HG02798 (cell line): ENCODE results near the gene SMG1.
"Not testable (repeated sequence)": the region's sequence is repeated elsewhere in the genome, so short reads cannot be mapped to it uniquely, and the experiment has no call there.

Experiments used
- ATAC-seq: cut with Tn5 transposase; IDR thresholded peaks from one replicate; pipeline ENCODE4 v1.9.1; 2021; ENCODE audit warnings: mild to moderate bottlenecking; ENCODE audit not compliant: unreplicated experiment, poor library complexity

The SMG1 gene

GRCh38 chr16:18925986-18926865 lies at the start of gene SMG1:
SMG1 (minus strand) TSS chr16:18926408; CDS start chr16:18926041, 367 bp downstream.
- ATAC-seq: peak; percentile 88

- ATAC-seq: no peak
These were observed 48.9 kb upstream of the SMG1 start for GRCh38 chr16:18975109-18975508.

- no peak for ATAC-seq
These were observed 43.6 kb upstream of the SMG1 start for GRCh38 chr16:18969855-18970240.

GRCh38 chr16:18969050-18969854 lies 43.0 kb upstream of the SMG1 start:
- ATAC-seq: peak; percentile 60

GRCh38 chr16:18966791-18967190 lies 40.6 kb upstream of the SMG1 start:
- no peak for ATAC-seq

- no peak for ATAC-seq
These were observed 39.3 kb upstream of the SMG1 start for GRCh38 chr16:18965555-18965954.

- ATAC-seq: no peak
These were observed 32.9 kb upstream of the SMG1 start for GRCh38 chr16:18959031-18959505.

GRCh38 chr16:18958621-18959029 lies 32.4 kb upstream of the SMG1 start:
- ATAC-seq: no peak

- not testable (repeated sequence) for ATAC-seq
These were observed 30.5 kb upstream of the SMG1 start for GRCh38 chr16:18956658-18957241.

- peak; percentile 46 for ATAC-seq
These were observed 29.8 kb upstream of the SMG1 start for GRCh38 chr16:18955874-18956580.

- no peak for ATAC-seq
These were observed 27.3 kb upstream of the SMG1 start for GRCh38 chr16:18953547-18953946.

GRCh38 chr16:18950469-18951185 lies 24.4 kb upstream of the SMG1 start:
- ATAC-seq: no peak

GRCh38 chr16:18948372-18949020 lies 22.3 kb upstream of the SMG1 start:
- no peak for ATAC-seq

- ATAC-seq: no peak
These were observed 19.0 kb upstream of the SMG1 start for GRCh38 chr16:18945233-18945632.

GRCh38 chr16:18943414-18943813 lies 17.2 kb upstream of the SMG1 start:
- no peak for ATAC-seq

- no peak for ATAC-seq
These were observed 15.9 kb upstream of the SMG1 start for GRCh38 chr16:18942061-18942460.

GRCh38 chr16:18941471-18941870 lies 15.3 kb upstream of the SMG1 start:
- no peak for ATAC-seq

GRCh38 chr16:18938986-18939385 lies 12.8 kb upstream of the SMG1 start:
- no peak for ATAC-seq

GRCh38 chr16:18937390-18937789 lies 11.2 kb upstream of the SMG1 start:
- no peak for ATAC-seq
